SK-N-SH (cell line): ENCODE results near the gene TRAF7. TPM values are rescaled to one million over a fixed set of nuclear protein-coding genes. Genes with fewer than 3 reads are reported as not detected.

Source experiments
- CTCF ChIA-PET: fragments of 300-600, 350-600 bp; formaldehyde crosslinking; extraction: SDS; loops from one replicate; lab custom pipeline; 2021; lab: Yijun Ruan, JAX
- POLR2A ChIA-PET: fragments of 350-600 bp; sonication (Branson Sonifier 250); formaldehyde crosslinking; extraction: SDS; loops from one replicate; lab custom pipeline; 2020; ENCODE audit warnings: antibody characterized with exemption, inconsistent platforms; lab: Yijun Ruan, JAX
- DNase-seq: peaks from one replicate; pipeline ENCODE4 v3.0.0; 2012
- H2AFZ ChIP-seq: fragments of 200-600 bp; sonication (generic); 2 replicates; pipeline ENCODE4 v1.8.1; 2016; ENCODE audit warnings: antibody characterized with exemption, mild to moderate bottlenecking, low read depth
- H3F3A ChIP-seq: fragments of 200-600 bp; sonication (generic); replicated peaks from 2 replicates; pipeline ENCODE3; 2016; ENCODE audit warnings: antibody characterized with exemption, mild to moderate bottlenecking; ENCODE audit not compliant: insufficient read depth
- H3K27ac ChIP-seq, 2 experiments: fragments of 200-500 bp in 1 of 2; fragments of 200-600 bp in 1 of 2; sonication (Bioruptor generic) in 1 of 2; sonication (generic), shearing (Covaris generic) in 1 of 2; 2 replicates each; pipeline versions ENCODE4 v1.5.1 to v1.6.1; 2014 to 2016; ENCODE audit warnings: low read depth in 2 of 2, inconsistent platforms in 1 of 2, low read length in 1 of 2, mild to moderate bottlenecking in 1 of 2, mixed read lengths in 1 of 2
- H3K27me3 ChIP-seq: fragments of 200-600 bp; sonication (generic), shearing (Covaris generic); 2 replicates; pipeline ENCODE4 v1.6.1; 2016; ENCODE audit warnings: mixed run types; ENCODE audit not compliant: insufficient read depth
- H3K36me3 ChIP-seq, 2 experiments: fragments of 200-500 bp in 1 of 2; fragments of 200-600 bp in 1 of 2; sonication (Bioruptor generic) in 1 of 2; sonication (generic) in 1 of 2; replicated peaks in 1 of 2; 2 replicates each; pipeline versions ENCODE3 to v1.5.1; 2014 to 2016; ENCODE audit warnings: low read length in 1 of 2, mild to moderate bottlenecking in 1 of 2; ENCODE audit not compliant: insufficient read depth in 2 of 2, control insufficient read depth in 1 of 2
- H3K4me1 ChIP-seq, 2 experiments: fragments of 200-500 bp in 1 of 2; fragments of 200-600 bp in 1 of 2; sonication (Bioruptor generic) in 1 of 2; sonication (generic), shearing (Covaris generic) in 1 of 2; 2 replicates each; pipeline versions ENCODE4 v1.5.1 to v1.6.1; 2014 to 2016; ENCODE audit warnings: low read depth in 1 of 2, low read length in 1 of 2, mixed run types in 1 of 2; ENCODE audit not compliant: insufficient read depth in 2 of 2, control insufficient read depth in 1 of 2
- H3K4me2 ChIP-seq: fragments of 200-600 bp; sonication (generic), shearing (Covaris generic); 2 replicates; pipeline ENCODE4 v1.6.1; 2017; ENCODE audit warnings: mixed run types
- H3K4me3 ChIP-seq, 2 experiments: fragments of 200-500 bp in 1 of 2; fragments of 200-600 bp in 1 of 2; sonication (Bioruptor generic) in 1 of 2; sonication (generic), shearing (Covaris generic) in 1 of 2; 2 replicates each; pipeline versions ENCODE4 v1.5.1 to v1.8.1; 2014 to 2016; ENCODE audit warnings: low read depth in 2 of 2, inconsistent platforms in 1 of 2, low read length in 1 of 2, mild to moderate bottlenecking in 1 of 2, mixed read lengths in 1 of 2, moderate library complexity in 1 of 2
- H3K79me2 ChIP-seq: fragments of 200-600 bp; sonication (generic); 2 replicates; pipeline ENCODE4 v1.8.1; 2017; ENCODE audit warnings: mild to moderate bottlenecking; ENCODE audit not compliant: insufficient read depth
- H3K9ac ChIP-seq: fragments of 200-600 bp; sonication (generic); 2 replicates; pipeline ENCODE4 v1.6.1; 2017; ENCODE audit warnings: mixed run types
- H3K9me2 ChIP-seq: fragments of 200-600 bp; sonication (generic); 2 replicates; pipeline ENCODE4 v1.6.1; 2017; ENCODE audit warnings: mixed run types
- H3K9me3 ChIP-seq: fragments of 200-600 bp; sonication (generic); 2 replicates; pipeline ENCODE4 v1.6.1; 2017; ENCODE audit warnings: mixed run types, mild to moderate bottlenecking, moderate library complexity
- H4K20me1 ChIP-seq: fragments of 200-600 bp; sonication (generic); 2 replicates; pipeline ENCODE4 v1.6.1; 2017; ENCODE audit warnings: mild to moderate bottlenecking, mixed run types; ENCODE audit not compliant: insufficient read depth
- CHD2 ChIP-seq: fragments of 150-350 bp; IDR thresholded peaks from 2 replicates; pipeline ENCODE4 v1.6.1; 2018; ENCODE audit warnings: low read length; ENCODE audit not compliant: partially characterized antibody
- CTCF ChIP-seq: fragments of 200-600 bp; sonication (generic); IDR thresholded peaks from 2 replicates; pipeline ENCODE4 v1.6.1; 2017; ENCODE audit warnings: antibody characterized with exemption, mild to moderate bottlenecking, moderate library complexity
- ELF1 ChIP-seq: IDR thresholded peaks from 2 replicates; pipeline ENCODE4 v1.4.0; 2012
- EP300 ChIP-seq, 2 experiments: IDR thresholded peaks; 2 replicates each; pipeline versions ENCODE4 v1.4.0 to v1.6.1; 2012; ENCODE audit warnings: borderline replicate concordance in 1 of 2, low read depth in 1 of 2, low read length in 1 of 2
- FOSL2 ChIP-seq: IDR thresholded peaks from 2 replicates; pipeline ENCODE4 v1.4.0; 2012; ENCODE audit warnings: low read depth, mild to moderate bottlenecking, moderate library complexity, borderline replicate concordance
- GABPA ChIP-seq: IDR thresholded peaks from 2 replicates; pipeline ENCODE4 v1.4.0; 2012; ENCODE audit warnings: low read depth, mild to moderate bottlenecking
- JUND ChIP-seq: IDR thresholded peaks from 2 replicates; pipeline ENCODE4 v1.4.0; 2012
- MEF2A ChIP-seq: IDR thresholded peaks from 2 replicates; pipeline ENCODE4 v1.4.0; 2012; ENCODE audit warnings: low read depth, borderline replicate concordance
- MXI1 ChIP-seq: IDR thresholded peaks from 2 replicates; pipeline ENCODE4 v1.6.1; 2012; ENCODE audit warnings: mild to moderate bottlenecking, low read depth, low read length, improper control_type of control experiment
- NFIC ChIP-seq: IDR thresholded peaks from 2 replicates; pipeline ENCODE4 v1.4.0; 2012; ENCODE audit warnings: borderline replicate concordance
- RCOR1 ChIP-seq: fragments of 150-350 bp; IDR thresholded peaks from 2 replicates; pipeline ENCODE4 v1.6.1; 2017; ENCODE audit warnings: antibody characterized with exemption, low read length
- RFX5 ChIP-seq: IDR thresholded peaks from 2 replicates; pipeline ENCODE4 v1.6.1; 2012; ENCODE audit warnings: mild to moderate bottlenecking, improper control_type of control experiment, low read length
- SIN3A ChIP-seq: IDR thresholded peaks from 2 replicates; pipeline ENCODE4 v1.6.1; 2012; ENCODE audit warnings: low read depth, mild to moderate bottlenecking, low read length, moderate library complexity, borderline replicate concordance
- SMC3 ChIP-seq: IDR thresholded peaks from 2 replicates; pipeline ENCODE4 v1.6.1; 2012; ENCODE audit warnings: low read depth, low read length, improper control_type of control experiment
- TCF12 ChIP-seq: IDR thresholded peaks from 2 replicates; pipeline ENCODE4 v1.4.0; 2012
- TEAD4 ChIP-seq: IDR thresholded peaks from 2 replicates; pipeline ENCODE4 v1.4.0; 2012; ENCODE audit warnings: mild to moderate bottlenecking, borderline replicate concordance; ENCODE audit not compliant: insufficient read depth
- YY1 ChIP-seq: IDR thresholded peaks from 2 replicates; pipeline ENCODE4 v1.4.0; 2012; ENCODE audit warnings: low read depth, mild to moderate bottlenecking
- WGBS: methylation state at CpG from one replicate; pipeline ENCODE4 v1.1.6; 2017; ENCODE audit warnings: low lambda C conversion rate; 5-methylcytosine and 5-hydroxymethylcytosine counted together
- polyA plus RNA-seq, 3 experiments: library from polyadenylated mRNA; depleted of rRNA; stranded (reverse); fragments of >200 nt; gene quantifications; 2 replicates each; pipeline ENCODE4 v1.2.3, GENCODE V29; 2012
- TF ChIP-seq, protein P1 (sequence below): IDR thresholded peaks from 2 replicates; pipeline ENCODE4 v1.4.0; 2012; ENCODE audit warnings: low read depth
- TF ChIP-seq, protein P2 (sequence below): IDR thresholded peaks from 2 replicates; pipeline ENCODE4; 2012

The TRAF7 gene
- polyA plus RNA-seq, 1 of the 3 experiments (the other 2 are of a cell fraction): 73.0 TPM

GRCh38 chr16:2147981-2148671 lies 7.5 kb upstream of the TRAF7 start, which contains the start of gene RAB26:
Gene RAB26, plus strand, starts transcription at chr16:2148625. Its CDS starts 159 bp downstream, at chr16:2148784.
- no peaks in the 10 kb centered on the region for H3K9me2 ChIP-seq
- CTCF ChIA-PET: interaction anchor here (0.6 to 4.1 kb wide), 7 partner anchors 81 to 374 kb away, joined by 3 to 31 read pairs (median 3); no protein-coding TSS in a partner anchor
- H3K27ac ChIP-seq: peak within 1 kb of the TSS; percentile 33 to 80; a peak in 3 of 4 replicates
- POLR2A ChIA-PET: interaction anchor here (0.6 to 1.7 kb wide), 7 partner anchors 23 to 183 kb away, joined by 3 to 5 read pairs (median 4); partner anchors contain the start of genes MLST8, NTHL1, RPS2 and TSC2
- peaks cover 39% of the 10 kb centered on the region for H3K79me2 ChIP-seq
- peak; percentile 91 for TF ChIP-seq MXI1
- peak; percentile 80 for TF ChIP-seq CHD2
- no peak for TF ChIP-seq RFX5
- TF ChIP-seq SMC3: no peak
- no peak for TF ChIP-seq CTCF
- TF ChIP-seq YY1: no peak
- TF ChIP-seq MEF2A: no peak
- no peak for TF ChIP-seq EP300 (IDR thresholded peaks at IDR 0.05; ENCODE audit: borderline replicate concordance in 1 of 2, low read depth in 1 of 2, low read length in 1 of 2)
- peak; percentile 50; the same call in 1 of the 2 replicates for TF ChIP-seq RCOR1
- TF ChIP-seq SIN3A: 0 out of 2 replicates have a peak, but pooled peaks have one; percentile 40
- TF ChIP-seq NFIC: peak; percentile 69
- peaks cover 10 to 20% of the 10 kb centered on the region in 2 experiments for H3K36me3 ChIP-seq
- no peaks in the 10 kb centered on the region for H3K27me3 ChIP-seq
- peak within 1 kb of the TSS; percentile 50 to 60 for H3K4me3 ChIP-seq
- 16% methylated on average over 5 of the region's 55 CpGs for WGBS
- H3K9me3 ChIP-seq: no peaks in the 10 kb centered on the region
- peak within 1 kb of the TSS; percentile 18; the same call in 1 of the 2 replicates for H3K9ac ChIP-seq
- peaks cover 39% of the 10 kb centered on the region for H3F3A ChIP-seq
- peaks cover 63% of the 10 kb centered on the region for H4K20me1 ChIP-seq
- H3K4me2 ChIP-seq: peak within 1 kb of the TSS; percentile 96
- peak; percentile 91 for DNase-seq
- H3K4me1 ChIP-seq: peaks cover 41 to 62% of the 10 kb centered on the region in 2 experiments; a peak in 3 of 4 replicates
- no peak within 1 kb of the TSS for H2AFZ ChIP-seq

DNA sequence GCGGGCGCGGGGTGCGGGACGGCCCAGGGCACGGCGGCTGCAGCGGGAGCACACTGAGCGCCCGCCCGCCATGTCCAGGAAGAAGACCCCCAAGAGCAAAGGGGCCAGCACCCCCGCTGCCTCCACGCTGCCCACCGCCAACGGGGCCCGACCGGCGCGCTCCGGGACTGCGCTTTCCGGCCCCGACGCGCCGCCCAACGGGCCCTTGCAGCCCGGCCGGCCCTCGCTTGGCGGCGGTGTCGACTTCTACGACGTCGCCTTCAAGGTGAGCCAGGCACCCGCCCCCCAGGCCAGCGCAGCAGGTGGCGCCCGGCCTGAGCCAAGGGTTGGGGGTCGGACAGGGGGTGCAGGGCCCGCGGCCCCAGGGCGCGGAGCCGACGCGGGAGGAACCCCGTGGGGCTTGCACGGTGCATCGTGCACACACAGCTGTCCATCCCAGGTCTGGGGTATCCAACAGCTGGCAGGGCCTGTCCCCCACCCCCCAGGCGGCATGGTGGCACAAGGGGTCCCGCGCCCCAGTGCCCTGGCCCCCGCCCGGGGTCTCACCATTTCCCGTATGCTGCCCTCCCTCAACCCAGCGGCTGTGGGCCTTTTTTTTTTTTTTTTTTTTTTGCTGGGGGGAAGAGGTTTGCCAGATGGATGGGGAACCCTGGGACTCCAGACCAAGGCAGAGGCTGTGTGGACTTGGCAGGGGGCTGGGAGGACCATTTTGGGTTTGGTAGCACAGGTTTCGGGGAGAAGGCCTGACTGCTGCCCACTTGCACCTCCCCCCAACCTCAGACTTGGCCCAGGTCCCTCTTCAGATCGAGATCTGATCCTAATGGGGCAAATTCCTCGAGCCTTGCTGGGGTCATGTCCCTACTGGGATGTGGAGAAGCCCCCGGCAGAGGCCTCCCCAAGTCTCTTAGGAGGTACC lies 6.6 kb upstream of the TRAF7 start:
- H3K79me2 ChIP-seq: peaks cover 47% of the 10 kb centered on the region
- H3K27ac ChIP-seq: peak overlapping the region; percentile 29 to 77; a peak in 3 of 4 replicates
- H3K4me2 ChIP-seq: peak overlapping the region; percentile 96
- peak overlapping the region; percentile 50 to 60 for H3K4me3 ChIP-seq
- 15% methylated on average over 5 of the region's 62 CpGs for WGBS
- peaks cover 41 to 70% of the 10 kb centered on the region in 2 experiments; a peak in 3 of 4 replicates for H3K4me1 ChIP-seq
- H3K9ac ChIP-seq: peak overlapping the region; percentile 18; the same call in 1 of the 2 replicates
- H3K27me3 ChIP-seq: no peaks in the 10 kb centered on the region
- H3K9me3 ChIP-seq: no peaks in the 10 kb centered on the region
- peaks cover 72% of the 10 kb centered on the region for H4K20me1 ChIP-seq
- H2AFZ ChIP-seq: no peak overlapping the region
- H3F3A ChIP-seq: peaks cover 43% of the 10 kb centered on the region
- ChIA-PET CTCF (interaction anchor here (1.3 to 6.9 kb wide), 4 partner anchors 9 to 126 kb away, joined by 3 to 55 read pairs (median 30); no protein-coding TSS in a partner anchor), POLR2A (interaction anchor here (0.7 to 1.4 kb wide), 2 partner anchors 24 to 133 kb away, joined by 4 to 5 read pairs; no protein-coding TSS in a partner anchor)
- H3K9me2 ChIP-seq: no peaks in the 10 kb centered on the region
- H3K36me3 ChIP-seq: peaks cover 17 to 26% of the 10 kb centered on the region in 2 experiments
- DNase-seq: peak; percentile 61
- TF ChIP-seq, protein P1, sequence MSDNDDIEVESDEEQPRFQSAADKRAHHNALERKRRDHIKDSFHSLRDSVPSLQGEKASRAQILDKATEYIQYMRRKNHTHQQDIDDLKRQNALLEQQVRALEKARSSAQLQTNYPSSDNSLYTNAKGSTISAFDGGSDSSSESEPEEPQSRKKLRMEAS: 0 out of 2 replicates have a peak, but pooled peaks have one; percentile 21
- TF ChIP-seq TCF12 (no peak), CTCF (no peak), ELF1 (no peak), CHD2 (no peak), MXI1 (peak; percentile 2; the same call in 1 of the 2 replicates), GABPA (no peak), TEAD4 (no peak), JUND (no peak; the same call in 1 of the 2 replicates), FOSL2 (no peak)
- TF ChIP-seq, protein P2, sequence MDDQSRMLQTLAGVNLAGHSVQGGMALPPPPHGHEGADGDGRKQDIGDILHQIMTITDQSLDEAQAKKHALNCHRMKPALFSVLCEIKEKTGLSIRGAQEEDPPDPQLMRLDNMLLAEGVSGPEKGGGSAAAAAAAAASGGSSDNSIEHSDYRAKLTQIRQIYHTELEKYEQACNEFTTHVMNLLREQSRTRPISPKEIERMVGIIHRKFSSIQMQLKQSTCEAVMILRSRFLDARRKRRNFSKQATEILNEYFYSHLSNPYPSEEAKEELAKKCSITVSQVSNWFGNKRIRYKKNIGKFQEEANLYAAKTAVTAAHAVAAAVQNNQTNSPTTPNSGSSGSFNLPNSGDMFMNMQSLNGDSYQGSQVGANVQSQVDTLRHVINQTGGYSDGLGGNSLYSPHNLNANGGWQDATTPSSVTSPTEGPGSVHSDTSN: peak; percentile 18
